HG03460 (cell line): Measurements from ENCODE around the gene NAT14.

Experiments used
- ATAC-seq: cut with Tn5 transposase; IDR thresholded peaks from one replicate; pipeline ENCODE4 v1.9.1; 2021; ENCODE audit not compliant: unreplicated experiment

NAT14 gene

GRCh38 chr19:55452749-55453346 is 32.1 kb upstream of the NAT14 start:
- ATAC-seq, result no peak

GRCh38 chr19:55453511-55454260 is 31.3 kb upstream of the NAT14 start:
- ATAC-seq, result no peak

- ATAC-seq, result no peak
Observed at GRCh38 chr19:55454787-55455243, 30.2 kb upstream of the NAT14 start.

GRCh38 chr19:55455576-55456235 is 29.3 kb upstream of the NAT14 start:
- ATAC-seq, result no peak

- no peak for ATAC-seq
Observed at GRCh38 chr19:55456347-55456746, 28.6 kb upstream of the NAT14 start.

GRCh38 chr19:55457683-55458457 is 27.1 kb upstream of the NAT14 start:
- ATAC-seq, result no peak

GRCh38 chr19:55459551-55459949 is 25.4 kb upstream of the NAT14 start:
- ATAC-seq, result no peak

- no peak for ATAC-seq
Observed at GRCh38 chr19:55459950-55460657, 24.9 kb upstream of the NAT14 start.

GRCh38 chr19:55460670-55461258 is 24.2 kb upstream of the NAT14 start:
- no peak for ATAC-seq

GRCh38 chr19:55461259-55461973 is 23.6 kb upstream of the NAT14 start, which contains the start of gene ISOC2:
Gene ISOC2, minus strand, starts transcription at chr19:55461642. Its CDS starts 5,156 bp downstream, at chr19:55456486.
- peak; percentile 88 for ATAC-seq

GRCh38 chr19:55461974-55462626 is 22.9 kb upstream of the NAT14 start:
- no peak for ATAC-seq

- no peak for ATAC-seq
Observed at GRCh38 chr19:55462722-55463121, 22.3 kb upstream of the NAT14 start.

- no peak for ATAC-seq
Observed at GRCh38 chr19:55463583-55464031, 21.4 kb upstream of the NAT14 start.

- no peak for ATAC-seq
Observed at GRCh38 chr19:55464039-55464661, 20.8 kb upstream of the NAT14 start.

- no peak for ATAC-seq
Observed at GRCh38 chr19:55464662-55465054, 20.3 kb upstream of the NAT14 start, which contains the start of gene C19orf85. Gene C19orf85, minus strand, starts transcription at chr19:55464751. Its CDS starts 197 bp downstream, at chr19:55464554.

- ATAC-seq, result no peak
Observed at GRCh38 chr19:55465460-55466240, 19.3 kb upstream of the NAT14 start.

GRCh38 chr19:55466241-55466614 is 18.8 kb upstream of the NAT14 start:
- no peak for ATAC-seq
